PFSK-1 (cell line): ENCODE results near the gene COX6A1.

ENCODE experiments used
- POLR2AphosphoS5 ChIP-seq: IDR thresholded peaks from 2 replicates; pipeline ENCODE4 v1.6.1; 2012; ENCODE audit warnings: low read depth, mild to moderate bottlenecking, control low read depth, low read length, moderate library complexity
- TAF1 ChIP-seq: IDR thresholded peaks from 2 replicates; pipeline ENCODE4 v1.6.1; 2012; ENCODE audit warnings: low read length, control low read depth, borderline replicate concordance; ENCODE audit not compliant: insufficient read depth

GRCh38 chr12:120447992-120448391, 10.1 kb downstream of the COX6A1 start:
- TF ChIP-seq TAF1 (no peak), POLR2AphosphoS5 (no peak)
